ENCODE measurements around the gene NUDT14.

Gene NUDT14

GRCh38 chr14:105147671-105148603 lies 33.2 kb downstream of the NUDT14 start:
- no peak for DNase-seq

GRCh38 chr14:105146976-105147635 lies 34.0 kb downstream of the NUDT14 start:
- DNase-seq = no peak

- DNase-seq = no peak
Observed at GRCh38 chr14:105146181-105146975, 34.7 kb downstream of the NUDT14 start.

GRCh38 chr14:105145381-105146180 lies 35.5 kb downstream of the NUDT14 start:
- DNase-seq = no peak

- no peak for DNase-seq
Observed at GRCh38 chr14:105144666-105145380, 36.3 kb downstream of the NUDT14 start.

- DNase-seq = no peak
Observed at GRCh38 chr14:105144026-105144665, 37.0 kb downstream of the NUDT14 start.

GRCh38 chr14:105143451-105144025 lies 37.6 kb downstream of the NUDT14 start:
- no peak for DNase-seq

GRCh38 chr14:105142651-105143450 lies 38.3 kb downstream of the NUDT14 start:
- no peak for DNase-seq

GRCh38 chr14:105141486-105142281 lies 39.4 kb downstream of the NUDT14 start:
- DNase-seq = no peak

GRCh38 chr14:105141026-105141425 lies 40.1 kb downstream of the NUDT14 start:
- DNase-seq = no peak

- no peak for DNase-seq
Observed at GRCh38 chr14:105140581-105140980, 40.5 kb downstream of the NUDT14 start.

GRCh38 chr14:105139831-105140239 lies 41.3 kb downstream of the NUDT14 start:
- no peak for DNase-seq

GRCh38 chr14:105139212-105139825 lies 41.8 kb downstream of the NUDT14 start:
- no peak for DNase-seq

GRCh38 chr14:105138551-105139111 lies 42.5 kb downstream of the NUDT14 start:
- DNase-seq = no peak

- no peak for DNase-seq
Observed at GRCh38 chr14:105138021-105138541, 43.0 kb downstream of the NUDT14 start.

- no peak for DNase-seq
Observed at GRCh38 chr14:105137481-105138020, 43.6 kb downstream of the NUDT14 start.

Measured in nucleus accumbens (tissue), 56 donors.